NCI-H774 (cell line): ENCODE results near the gene ZNF711.
"Not testable (repeated sequence)": the region's sequence is repeated elsewhere in the genome, so short reads cannot be mapped to it uniquely, and the experiment has no call there.

ENCODE experiments used
- DNase-seq: peaks from one replicate; lab custom pipeline; 2025; lab: John Stamatoyannopoulos, UW

Gene ZNF711

GRCh38 chrX:85243761-85244449 is at the start of gene ZNF711, which contains the start of gene SATL1:
Gene ZNF711 (plus strand): TSS chrX:85243991. CDS start chrX:85247573, 3,582 bp downstream.
Gene SATL1 (minus strand): TSS chrX:85243779. CDS start chrX:85108968, 134,811 bp downstream.
- peak; percentile 81 for DNase-seq

GRCh38 chrX:85196319-85196718 is 47.5 kb upstream of the ZNF711 start:
- no peak for DNase-seq

GRCh38 chrX:85203461-85203970 is 40.3 kb upstream of the ZNF711 start:
- DNase-seq = no peak

- no peak for DNase-seq
Measured at GRCh38 chrX:85213792-85214530, 29.8 kb upstream of the ZNF711 start.

GRCh38 chrX:85215946-85216345 is 27.8 kb upstream of the ZNF711 start:
- no peak for DNase-seq

- no peak for DNase-seq
Measured at GRCh38 chrX:85221361-85221760, 22.4 kb upstream of the ZNF711 start.

GRCh38 chrX:85223359-85223758 is 20.4 kb upstream of the ZNF711 start:
- DNase-seq = no peak

- no peak for DNase-seq
Measured at GRCh38 chrX:85243155-85243554, 636 bp upstream of the ZNF711 start.

GRCh38 chrX:85244450-85245211 is 840 bp downstream of the ZNF711 start:
- DNase-seq = no peak

- DNase-seq = not testable (repeated sequence)
Measured at GRCh38 chrX:85285286-85285685, 41.5 kb downstream of the ZNF711 start.

- no peak for DNase-seq
Measured at GRCh38 chrX:85288992-85289723, 45.4 kb downstream of the ZNF711 start.

- no peak for DNase-seq
Measured at GRCh38 chrX:85303544-85303943, 59.8 kb downstream of the ZNF711 start.

- no peak for DNase-seq
Measured at GRCh38 chrX:85309717-85310116, 65.9 kb downstream of the ZNF711 start.

- DNase-seq = not testable (repeated sequence)
Measured at GRCh38 chrX:85311348-85311747, 67.6 kb downstream of the ZNF711 start.
